NCI-H2029 (cell line): Measurements from ENCODE around the gene TMC3.
A peak's percentile ranks its signal among the peaks of the same experiment; 100 is the strongest.
"Not testable (repeated sequence)": the region's sequence is repeated elsewhere in the genome, so short reads cannot be mapped to it uniquely, and the experiment has no call there.

Experiments
- DNase-seq: peaks from one replicate; lab custom pipeline; 2025; lab: John Stamatoyannopoulos, UW

Gene TMC3

DNA sequence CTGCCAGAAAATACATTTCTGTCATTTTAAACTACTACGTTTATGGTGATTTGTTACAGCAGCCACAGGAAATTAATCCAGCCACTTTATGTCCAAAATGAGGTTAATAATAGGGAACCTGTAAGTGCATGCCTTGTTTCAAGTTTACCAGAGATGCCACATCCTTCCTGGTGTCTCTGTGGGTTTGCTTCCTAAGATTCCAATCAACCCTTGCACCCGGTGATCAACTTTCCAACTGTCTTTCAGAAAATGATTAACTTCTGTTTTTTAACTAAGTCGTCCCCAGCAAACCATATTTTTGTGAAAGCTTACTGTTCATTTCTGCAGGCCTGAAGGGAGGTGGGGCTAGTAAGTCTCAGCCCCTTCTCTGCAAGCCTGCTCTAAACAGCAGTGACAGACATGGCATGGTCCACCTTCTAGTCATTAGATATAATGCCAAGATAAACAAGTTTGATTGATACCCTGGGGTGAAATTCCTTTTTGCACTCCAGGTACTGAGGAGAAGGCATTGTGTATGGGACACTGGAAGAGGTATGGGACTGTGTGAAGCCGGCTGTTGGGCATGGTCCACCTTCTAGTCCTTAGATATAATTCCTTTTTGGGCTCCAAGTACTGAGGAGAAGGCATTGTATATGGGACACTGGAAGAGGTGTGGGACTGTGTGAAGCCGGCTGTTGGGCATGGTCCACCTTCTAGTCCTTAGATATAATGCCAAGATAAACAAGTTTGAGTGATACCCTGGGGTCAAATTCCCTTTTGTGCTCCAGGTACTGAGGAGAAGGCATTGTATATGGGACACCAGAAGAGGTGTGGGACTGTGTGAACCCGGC is 11.1 kb upstream of the TMC3 start:
- peak; percentile 16 for DNase-seq

- DNase-seq = no peak
These were observed 7.7 kb upstream of the TMC3 start for GRCh38 chr15:81381720-81382119.

DNA sequence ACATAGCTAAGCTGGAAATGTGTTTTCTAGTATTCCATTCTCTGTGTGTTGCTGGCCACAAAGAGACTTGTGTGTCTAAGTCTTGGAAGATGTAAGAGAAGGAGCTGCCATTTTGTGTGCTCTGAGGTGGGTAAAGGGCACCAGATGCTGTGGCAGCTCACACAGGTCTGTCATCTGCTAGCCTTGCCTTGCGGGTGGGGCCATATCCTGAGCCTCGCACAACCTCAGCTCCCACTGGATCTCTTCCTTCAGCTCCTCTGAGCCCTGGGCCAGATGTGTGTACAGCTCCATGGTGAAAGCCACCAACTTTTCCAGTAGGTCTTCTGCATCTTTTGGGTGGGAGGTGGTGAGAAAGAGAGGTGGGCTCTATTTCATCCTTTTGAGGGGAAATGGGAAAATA is 6.7 kb upstream of the TMC3 start:
- DNase-seq = no peak

GRCh38 chr15:81380203-81380602 is 6.2 kb upstream of the TMC3 start:
- DNase-seq = no peak

DNA sequence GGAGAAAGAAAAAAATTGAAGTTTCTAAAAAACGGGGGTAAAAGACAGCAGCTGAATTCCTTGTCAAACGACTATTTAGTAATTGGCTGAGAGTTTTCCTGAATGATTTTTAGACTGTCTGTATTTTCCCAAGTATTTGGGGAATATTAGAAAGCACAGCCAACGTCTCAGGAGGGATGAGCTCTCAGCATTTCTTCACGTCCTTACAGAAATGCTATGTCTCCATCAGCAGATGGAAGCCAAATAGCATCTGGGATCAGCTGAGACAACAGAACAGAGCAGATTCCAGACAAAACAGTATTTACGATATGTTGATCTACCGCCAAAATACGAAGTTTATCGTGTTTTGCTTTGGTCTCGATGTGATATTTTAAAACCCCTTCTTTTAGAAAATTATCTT is 5.3 kb upstream of the TMC3 start:
- no peak for DNase-seq

DNA sequence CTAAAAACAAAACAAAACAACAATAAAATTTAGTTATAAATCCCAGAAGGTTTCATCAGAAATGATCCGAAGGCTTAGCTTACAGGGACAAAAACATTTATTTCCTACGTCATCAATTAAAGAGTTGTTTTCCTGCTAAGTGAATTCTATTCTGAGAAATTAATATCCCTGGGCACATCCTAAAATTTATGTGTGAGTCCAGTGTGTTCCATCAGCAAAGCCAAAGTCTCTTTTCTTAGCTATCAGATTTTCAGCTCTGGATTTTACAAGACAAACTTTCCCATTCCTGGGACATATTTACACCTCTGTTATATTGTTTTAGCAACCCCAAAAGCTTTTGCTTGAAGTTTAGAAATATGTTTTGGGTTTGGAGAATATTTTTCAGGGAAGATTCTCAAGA is 4.4 kb upstream of the TMC3 start:
- no peak for DNase-seq

DNA sequence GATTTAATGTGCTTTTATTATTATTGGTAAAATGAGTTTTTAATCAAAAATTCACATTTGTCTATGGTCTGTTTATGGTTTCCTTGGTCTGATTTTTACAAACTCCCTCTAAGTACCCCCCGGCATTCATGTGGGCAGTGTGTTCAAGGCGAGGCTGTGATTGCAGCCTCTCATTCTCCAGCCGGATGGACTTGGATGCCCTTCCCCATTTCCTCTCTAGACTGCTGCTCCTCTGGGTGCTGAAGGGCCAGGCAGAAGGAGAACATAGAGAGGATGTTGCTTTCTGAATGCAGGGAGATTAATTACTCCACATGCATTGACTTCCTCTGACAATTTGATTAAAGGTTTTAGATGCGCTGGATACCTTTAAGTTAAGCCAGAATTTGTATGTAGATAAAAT is 3.9 kb upstream of the TMC3 start:
- no peak for DNase-seq

DNA sequence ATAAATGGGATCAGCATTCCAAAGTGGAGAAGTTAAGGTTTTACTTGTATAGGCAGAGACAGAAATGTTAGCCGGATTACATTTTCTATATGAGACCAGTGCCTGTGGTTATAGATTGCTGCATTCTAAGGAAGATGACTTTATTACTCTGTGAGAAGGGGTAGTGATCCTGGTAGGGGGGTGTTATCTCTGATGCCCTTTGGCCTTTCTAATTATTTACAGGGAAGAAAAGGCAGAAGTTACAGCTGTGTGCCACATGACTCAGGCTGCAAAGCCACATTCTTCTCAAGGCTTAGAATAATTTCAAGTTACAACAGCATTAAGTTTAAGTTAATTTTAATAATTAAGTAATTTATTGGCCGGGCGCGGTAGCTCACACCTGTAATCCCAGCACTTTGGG is 2.2 kb upstream of the TMC3 start:
- no peak for DNase-seq

DNA sequence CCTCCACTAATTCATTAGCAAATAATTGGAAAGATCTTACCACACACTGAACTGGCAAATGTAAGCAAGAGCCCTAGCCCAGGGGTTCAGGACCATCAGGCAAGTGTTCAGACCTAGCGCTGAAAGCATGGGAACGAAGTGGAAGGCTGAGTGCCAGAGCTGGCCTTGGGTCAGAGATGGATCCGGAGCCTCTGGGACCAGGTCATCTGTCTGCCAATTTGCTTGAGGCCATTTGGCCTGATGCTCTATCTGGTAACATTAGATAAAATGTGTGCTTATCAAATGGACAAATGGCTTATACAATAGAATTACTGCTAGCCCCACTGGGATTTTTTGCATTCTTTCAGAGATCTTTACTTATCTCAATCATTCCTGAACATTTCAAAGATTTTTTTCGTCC is 1.4 kb upstream of the TMC3 start:
- no peak for DNase-seq

GRCh38 chr15:81373176-81373575 is 837 bp downstream of the TMC3 start:
- no peak for DNase-seq

DNA sequence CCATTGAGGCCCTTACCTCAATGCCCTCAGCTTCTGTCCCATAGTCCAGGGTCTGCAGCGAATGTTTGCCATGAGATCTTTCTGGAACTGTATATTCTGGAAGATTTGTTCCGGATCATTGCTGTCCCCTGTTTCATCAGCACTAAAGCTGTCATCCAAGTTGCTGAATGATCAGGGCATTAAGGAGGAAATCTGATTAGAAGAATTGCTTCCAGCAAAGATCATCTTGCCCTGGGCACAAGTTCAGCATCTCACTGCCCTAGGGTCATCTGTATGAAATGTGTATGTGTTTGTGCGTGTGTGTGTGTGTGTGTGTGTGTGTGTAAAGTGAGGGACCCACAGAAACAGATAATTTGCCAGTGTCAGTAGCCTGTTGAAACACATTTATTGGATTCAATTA is 1.4 kb downstream of the TMC3 start:
- DNase-seq = no peak

GRCh38 chr15:81363718-81364500 is 10.1 kb downstream of the TMC3 start:
- DNase-seq = no peak

GRCh38 chr15:81363276-81363675 is 10.7 kb downstream of the TMC3 start:
- no peak for DNase-seq

DNA sequence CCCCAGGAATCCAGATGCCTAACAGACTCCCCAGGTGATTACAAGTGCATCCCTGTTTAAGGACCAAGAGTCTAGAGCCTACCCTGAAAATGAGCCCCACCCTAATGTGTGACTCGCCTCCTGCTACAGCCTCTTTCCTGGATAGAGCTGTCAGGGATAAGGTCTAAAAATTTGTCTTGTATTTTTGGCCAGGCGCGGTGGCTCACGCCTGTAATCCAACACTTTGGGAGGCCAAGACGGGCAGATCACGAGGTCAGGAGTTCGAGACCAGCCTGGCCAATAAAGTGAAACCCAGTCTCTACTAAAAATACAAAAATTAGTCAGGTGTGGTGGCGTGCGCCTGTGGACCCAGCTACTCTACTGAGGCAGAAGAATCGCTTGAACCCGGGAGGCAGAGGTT is 11.2 kb downstream of the TMC3 start:
- no peak for DNase-seq

- no peak for DNase-seq
These were observed 12.1 kb downstream of the TMC3 start for GRCh38 chr15:81361891-81362290.

DNA sequence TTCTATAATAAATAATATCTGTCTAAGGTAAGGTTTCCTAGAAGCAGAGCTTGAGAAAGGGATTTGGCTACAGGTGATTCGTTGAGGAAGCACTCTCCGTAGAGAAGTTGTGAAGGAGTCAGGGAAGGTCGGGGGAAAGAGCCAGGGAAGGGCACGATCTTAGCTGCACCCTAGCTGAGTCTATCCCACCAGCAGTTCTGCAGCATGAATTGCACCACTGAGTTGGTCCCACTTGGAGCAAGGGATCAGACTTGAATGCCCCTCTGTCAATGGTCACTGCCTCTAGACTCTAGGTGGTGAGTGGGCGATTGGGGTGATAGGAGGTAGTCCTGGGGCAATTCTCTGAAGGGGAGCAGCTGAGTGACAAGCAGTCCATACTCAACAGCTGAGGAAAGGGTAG is 13.5 kb downstream of the TMC3 start:
- DNase-seq = no peak

- no peak for DNase-seq
These were observed 15.8 kb downstream of the TMC3 start for GRCh38 chr15:81358248-81358647.

DNA sequence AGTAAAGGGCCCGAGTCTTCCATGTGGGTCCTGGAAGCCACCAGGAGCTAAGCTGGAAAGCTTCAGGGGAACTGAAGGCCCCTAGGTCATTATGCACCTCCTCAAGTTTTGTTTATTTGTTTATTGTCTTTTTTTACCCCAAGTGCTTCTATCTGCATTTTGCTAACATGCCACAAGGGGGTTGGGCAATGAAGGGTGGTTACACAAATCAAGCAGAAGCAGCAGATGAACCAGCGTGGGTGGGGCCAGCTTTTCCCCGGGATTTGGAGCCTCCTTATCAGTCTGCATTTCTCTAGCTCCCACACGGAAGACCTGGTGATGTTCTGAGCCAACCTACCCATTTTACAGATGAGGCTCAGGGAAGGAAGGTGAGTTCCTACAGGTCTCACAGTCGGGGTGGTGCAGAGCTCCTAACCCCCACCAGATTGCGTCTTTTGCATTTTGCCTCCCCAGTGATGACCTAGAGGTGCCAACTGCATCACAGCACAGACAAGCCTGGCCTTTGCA is 16.8 kb downstream of the TMC3 start:
- DNase-seq = no peak

DNA sequence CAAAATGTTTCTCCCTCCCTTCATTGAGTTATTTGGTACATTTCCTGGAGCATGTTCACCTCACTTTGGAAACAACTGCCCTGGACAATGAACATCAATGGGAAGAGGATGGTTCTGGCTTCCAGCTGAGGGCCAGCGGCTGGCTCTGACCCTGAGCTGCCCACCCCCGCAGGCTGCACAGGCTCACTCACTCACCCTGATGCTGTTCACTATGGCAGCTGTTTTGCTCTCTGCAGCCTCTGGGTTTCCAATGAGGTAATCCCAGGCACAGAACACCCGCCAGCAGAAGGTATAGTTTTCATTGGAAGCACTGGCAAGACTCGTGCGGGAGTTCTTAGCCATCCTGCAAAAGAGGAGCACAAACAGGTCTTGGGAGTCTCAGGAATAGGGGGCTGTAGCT is 17.8 kb downstream of the TMC3 start:
- DNase-seq = no peak

DNA sequence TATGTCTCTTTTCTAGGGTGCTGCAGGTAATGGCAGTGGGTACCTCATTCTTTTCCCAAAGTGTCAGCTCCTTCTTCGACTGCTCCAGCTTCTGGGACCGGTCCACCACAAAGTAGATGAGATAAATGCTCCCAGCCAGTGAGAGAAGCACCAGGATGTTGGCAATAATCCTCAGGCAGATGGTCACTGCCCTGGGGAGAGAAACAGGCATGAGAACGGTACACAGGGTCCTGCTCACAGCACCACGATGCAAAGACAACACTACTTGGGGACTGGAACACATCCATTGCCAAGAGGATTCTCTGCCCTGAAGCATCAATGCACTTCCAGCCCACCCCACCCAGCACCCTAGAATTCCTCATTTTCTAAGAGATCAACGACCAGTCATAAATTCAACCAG is 22.4 kb downstream of the TMC3 start:
- no peak for DNase-seq

- DNase-seq = no peak
These were observed 24.7 kb downstream of the TMC3 start for GRCh38 chr15:81349271-81349670.

GRCh38 chr15:81348691-81349090 is 25.3 kb downstream of the TMC3 start:
- not testable (repeated sequence) for DNase-seq

DNA sequence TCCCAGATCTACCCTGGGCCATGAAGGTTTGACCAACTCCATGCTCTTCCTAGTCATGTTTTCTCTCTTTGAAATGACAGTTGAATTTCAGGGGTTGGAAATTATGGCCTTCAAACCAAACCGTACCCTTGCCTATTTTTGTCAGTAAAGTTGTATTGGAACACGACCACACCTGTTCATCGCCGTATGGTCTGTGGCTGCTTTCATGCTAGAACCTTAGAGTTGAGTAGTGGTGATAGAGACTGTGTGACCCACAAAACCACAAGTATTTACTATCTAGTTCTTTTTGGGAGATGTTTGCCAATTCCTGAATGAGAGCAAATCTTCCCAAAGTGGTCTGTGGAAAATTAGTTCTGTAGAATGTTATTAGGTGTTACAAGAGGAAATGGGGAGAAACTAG is 26.1 kb downstream of the TMC3 start:
- no peak for DNase-seq
